G401.6 (cell line): Measurements from ENCODE around the gene ATOH8.

Source experiments
- FAIRE-seq: peaks from 2 replicates; lab custom pipeline; 2012; peaks lifted over from hg19 to GRCh38; lab: Jason Lieb, UNC

ATOH8 gene

DNA sequence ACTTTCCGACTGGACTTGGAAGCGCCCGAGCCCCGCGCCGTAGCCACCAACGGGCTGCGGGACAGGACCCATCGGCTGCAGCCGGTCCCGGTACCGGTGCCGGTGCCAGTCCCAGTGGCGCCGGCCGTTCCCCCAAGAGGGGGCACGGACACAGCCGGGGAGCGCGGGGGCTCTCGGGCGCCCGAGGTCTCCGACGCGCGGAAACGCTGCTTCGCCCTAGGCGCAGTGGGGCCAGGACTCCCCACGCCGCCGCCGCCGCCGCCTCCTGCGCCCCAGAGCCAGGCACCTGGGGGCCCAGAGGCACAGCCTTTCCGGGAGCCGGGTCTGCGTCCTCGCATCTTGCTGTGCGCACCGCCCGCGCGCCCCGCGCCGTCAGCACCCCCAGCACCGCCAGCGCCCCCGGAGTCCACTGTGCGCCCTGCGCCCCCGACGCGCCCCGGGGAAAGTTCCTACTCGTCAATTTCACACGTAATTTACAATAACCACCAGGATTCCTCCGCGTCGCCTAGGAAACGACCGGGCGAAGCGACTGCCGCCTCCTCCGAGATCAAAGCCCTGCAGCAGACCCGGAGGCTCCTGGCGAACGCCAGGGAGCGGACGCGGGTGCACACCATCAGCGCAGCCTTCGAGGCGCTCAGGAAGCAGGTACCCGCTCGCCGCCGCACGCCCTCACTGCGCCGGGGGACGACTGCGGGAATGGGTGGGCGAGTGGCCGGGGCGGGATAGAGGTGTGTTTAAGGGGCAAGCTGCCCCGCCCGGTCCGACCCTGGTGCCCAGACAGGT, 713 bp downstream of the ATOH8 start:
- FAIRE-seq = no peak

DNA sequence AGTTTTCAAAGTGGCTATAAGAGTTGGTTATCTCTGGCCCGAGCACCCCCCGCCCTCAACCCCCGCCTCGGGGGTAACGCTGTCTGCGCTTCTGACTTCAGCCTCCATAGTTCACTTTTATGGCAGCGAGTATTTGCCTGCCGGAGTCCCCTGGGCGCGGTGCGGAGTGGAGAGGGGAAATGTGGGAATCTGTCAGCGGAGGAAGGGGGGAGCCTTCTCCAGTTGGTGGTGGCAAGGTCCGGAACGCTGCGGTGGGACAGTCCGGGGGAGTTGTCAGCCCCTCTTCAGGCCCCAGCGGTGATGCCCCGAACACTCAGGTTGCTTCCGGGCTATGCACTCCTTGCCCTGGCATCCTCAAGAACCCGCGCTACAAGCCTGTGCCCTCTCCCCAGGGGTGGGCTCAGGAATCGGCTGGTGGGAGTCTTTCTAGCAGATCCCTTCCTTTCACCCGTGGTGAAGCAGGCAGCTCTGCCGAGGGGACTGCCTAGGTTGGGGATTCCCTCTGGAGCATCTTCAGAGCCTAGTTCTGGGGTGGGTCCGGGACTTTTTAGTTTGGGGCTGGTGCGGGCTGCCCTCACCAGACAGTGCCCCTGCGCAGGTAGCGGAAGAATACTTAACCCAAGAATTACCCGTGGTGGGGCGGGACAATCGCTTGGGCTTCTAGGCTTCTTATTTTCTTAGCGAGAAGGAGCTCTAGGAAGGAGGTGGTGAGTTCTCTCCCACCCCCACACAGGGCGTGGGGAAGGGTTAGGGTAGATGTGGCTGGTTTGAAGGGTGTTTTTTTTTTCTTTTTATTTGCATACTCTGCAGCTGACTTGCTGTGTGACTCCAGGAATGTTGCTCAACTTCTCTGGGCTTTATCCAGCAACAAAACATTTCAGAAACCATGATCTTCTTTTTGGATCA, 1.6 kb downstream of the ATOH8 start:
- no peak for FAIRE-seq

DNA sequence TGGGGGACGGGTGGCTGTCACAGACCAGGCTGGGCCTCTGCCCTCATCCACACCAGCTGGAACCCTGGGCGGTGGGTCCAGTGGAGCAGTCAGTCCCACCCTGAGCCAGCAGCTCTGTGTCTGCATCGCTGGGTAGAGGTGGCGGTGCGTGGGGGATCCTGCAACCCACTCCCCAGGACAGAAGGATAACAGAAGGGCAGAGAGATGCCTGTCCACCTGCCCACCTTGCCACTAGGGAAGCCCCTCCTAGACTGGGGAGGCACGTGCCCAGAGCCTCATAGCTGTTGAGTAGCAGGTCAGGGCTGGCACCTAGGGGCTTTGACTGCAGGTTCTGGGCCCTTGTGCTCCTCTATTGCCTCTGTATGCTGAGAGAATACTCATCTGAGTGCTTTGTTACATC, 2.4 kb downstream of the ATOH8 start:
- FAIRE-seq = no peak

DNA sequence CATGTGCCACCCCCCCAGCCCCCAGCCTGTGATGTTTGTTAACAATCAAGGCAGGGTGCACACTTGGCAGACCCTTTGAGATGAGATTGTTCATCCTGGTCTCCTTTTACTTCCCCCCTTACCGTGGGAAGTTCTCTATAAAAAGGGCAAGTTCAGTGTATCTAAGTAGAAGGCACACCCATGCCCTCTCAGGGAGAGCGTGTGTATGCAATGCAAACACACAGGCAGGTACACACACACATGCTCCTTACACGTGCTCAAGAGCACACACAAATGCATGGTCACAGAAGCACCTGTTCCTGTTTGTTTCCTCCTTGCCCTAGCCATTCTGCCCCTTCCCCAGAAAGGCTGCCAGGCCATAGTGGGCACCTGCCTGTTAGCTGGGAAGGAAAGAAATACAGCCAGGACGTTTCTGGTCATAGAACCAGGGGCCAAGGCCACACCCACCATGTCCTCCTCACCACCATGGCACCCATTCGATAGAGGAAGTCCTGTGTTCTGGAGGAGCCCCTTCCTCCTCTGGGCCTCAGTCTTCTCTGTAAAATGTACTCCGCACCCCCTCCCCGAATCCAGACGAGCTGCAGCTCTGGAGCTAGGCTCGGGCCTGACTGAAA, 3.1 kb downstream of the ATOH8 start:
- FAIRE-seq = no peak

DNA sequence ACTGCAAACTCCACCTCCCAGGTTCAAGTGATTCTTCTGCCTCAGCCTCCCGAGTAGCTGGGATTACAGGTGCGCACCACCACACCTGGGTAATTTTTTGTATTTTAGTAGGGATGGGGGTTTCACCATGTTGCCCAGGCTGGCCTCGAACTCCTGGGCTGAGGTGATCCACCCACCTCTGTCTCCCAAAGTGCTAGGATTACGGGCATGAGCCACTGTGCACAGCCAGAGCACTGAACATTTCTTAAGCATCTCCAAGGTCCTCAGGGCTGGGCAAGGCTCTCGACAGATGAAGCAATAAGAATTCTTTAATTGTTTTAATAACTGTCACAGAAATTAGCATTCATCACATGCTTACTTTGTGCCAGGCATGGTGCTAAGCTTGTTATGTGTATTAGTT, 4.1 kb downstream of the ATOH8 start:
- FAIRE-seq = no peak

DNA sequence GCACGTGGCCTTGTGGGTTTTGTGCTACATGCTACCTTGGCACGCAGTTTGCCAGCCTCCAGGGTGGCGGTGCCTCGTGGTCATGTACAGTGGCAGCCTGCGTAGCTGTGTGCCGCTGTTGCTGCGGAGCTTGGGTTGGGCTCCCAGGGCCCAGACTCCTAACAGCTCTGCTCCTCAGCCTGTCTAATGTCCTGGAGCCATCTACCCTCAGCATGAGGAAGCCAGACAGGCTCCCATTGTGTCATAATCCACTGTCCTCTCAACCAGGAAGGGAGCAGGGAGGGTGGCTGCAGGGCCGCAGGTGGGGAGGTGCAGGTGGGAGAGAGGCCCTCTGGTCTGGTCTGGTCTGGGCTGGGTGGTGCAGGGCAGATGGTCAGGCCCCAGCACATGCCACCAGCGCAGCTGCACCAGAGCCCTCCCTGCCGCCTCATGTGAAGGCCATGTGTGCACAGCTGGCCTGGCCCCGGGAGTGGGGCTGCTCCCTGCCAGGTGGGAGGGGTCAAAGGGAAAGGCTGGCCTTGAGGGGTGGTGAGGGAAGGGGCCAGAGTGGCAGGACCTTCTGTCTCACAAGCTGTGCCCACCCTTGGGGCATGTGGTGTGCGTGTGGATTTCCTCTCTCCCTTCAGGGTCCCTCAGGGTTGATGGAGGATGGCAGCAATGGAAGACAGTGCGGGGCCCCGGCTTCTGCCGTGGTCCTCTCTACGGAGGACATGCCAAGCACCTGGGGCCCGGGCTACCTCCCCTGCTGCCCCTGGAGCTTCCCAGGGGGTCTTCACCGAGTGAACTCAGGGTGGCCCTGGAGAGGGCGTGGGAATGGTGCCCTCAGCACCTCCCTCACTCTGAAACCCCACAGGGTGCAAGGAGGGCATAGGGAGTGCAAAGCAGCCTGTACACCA, 4.8 kb downstream of the ATOH8 start:
- no peak for FAIRE-seq

DNA sequence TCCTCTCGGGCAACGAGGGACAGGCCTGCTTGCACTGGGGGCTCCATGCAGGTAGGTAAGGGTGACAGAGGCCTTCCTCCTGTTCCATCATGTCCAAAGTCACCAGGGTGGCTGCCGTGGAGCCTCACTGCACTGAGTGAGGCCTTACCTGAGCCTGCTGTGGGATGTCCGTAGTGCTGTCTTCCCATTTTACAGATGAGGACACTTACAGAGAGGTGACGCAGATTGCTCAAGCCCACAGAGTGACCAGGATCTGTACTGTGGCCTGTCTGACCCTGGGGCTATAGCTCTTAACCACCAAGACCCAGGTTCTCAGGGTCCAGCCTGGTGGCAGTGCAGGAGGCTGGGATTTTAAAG, 5.4 kb downstream of the ATOH8 start:
- FAIRE-seq = no peak

DNA sequence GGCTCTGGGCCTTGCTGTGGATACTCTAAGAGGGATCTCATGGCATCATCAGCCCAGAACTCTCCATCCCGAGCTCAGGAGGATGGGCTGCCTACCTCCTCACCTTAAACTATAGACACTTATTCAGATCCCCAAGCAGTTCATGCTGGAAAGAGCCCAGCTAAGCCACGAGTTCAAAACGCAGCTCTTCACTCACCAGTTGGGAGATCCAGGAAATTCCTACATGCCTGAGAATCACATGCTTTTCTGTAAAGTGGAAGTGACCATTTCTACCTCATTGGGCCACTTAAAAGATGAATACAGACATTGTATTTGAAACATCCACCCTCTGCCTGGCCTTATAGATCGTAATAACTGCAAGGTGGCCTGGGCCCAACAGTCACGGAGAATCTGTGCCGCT, 6.6 kb downstream of the ATOH8 start:
- FAIRE-seq = no peak

DNA sequence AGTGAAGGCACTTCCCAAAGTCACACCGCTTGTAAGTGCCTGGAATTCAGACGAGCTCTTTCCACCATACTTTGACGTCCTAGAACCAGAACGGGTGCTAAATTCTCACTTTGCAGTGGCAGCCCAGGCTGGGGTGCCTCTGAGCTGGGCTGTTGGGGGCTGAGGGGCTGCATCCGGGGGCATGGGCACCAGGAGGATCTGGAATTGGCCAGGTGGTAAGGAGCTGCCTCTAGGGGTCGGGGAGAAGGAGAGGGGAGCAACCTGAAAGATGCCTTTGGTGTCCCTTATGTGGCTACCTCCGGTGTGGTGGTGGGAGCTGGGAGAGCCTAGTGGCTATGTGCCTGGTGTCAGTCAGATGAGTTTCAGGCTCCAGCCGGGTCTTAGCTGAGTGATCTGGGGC, 7.1 kb downstream of the ATOH8 start:
- FAIRE-seq = no peak

DNA sequence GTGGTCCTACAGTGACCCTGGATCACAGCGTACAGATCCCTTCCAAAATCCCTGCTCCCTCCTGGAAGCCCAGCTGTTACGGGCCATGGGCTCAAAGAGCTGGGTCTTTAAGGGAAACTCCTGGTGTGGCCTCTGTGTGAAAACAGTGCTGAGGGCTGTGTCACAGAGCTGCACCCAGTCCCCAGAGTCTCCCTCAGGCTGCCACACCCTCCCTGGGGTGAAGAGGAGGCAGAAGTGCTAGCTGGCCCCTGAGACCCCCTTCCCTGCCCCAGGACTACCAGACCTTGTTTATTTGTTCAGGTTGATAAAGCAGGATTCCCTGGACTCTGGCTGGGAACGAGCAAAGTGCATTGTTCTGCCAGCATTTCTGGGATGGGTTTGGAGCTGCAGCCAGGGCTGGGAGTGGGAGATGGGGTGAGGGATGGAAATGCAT, 7.7 kb downstream of the ATOH8 start:
- no peak for FAIRE-seq

DNA sequence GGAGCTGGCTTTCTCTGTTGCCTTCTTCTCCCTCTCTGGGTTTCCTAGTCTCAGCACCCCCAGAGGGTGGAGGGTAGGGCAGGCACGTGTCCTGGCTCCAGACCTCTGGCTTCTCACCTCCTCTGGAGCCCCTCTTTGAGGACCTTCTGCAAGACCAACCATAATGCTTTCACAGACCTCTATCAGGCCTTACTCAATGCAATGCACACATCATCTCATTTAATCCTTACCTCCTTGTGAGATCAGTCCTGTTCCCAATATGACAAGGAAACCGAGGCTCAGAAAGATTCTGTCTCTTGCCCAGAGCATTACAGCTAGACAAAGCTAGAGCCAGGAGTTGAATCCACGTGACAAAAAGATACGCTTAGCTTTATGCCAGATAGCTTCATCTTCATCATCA, 8.2 kb downstream of the ATOH8 start:
- no peak for FAIRE-seq

DNA sequence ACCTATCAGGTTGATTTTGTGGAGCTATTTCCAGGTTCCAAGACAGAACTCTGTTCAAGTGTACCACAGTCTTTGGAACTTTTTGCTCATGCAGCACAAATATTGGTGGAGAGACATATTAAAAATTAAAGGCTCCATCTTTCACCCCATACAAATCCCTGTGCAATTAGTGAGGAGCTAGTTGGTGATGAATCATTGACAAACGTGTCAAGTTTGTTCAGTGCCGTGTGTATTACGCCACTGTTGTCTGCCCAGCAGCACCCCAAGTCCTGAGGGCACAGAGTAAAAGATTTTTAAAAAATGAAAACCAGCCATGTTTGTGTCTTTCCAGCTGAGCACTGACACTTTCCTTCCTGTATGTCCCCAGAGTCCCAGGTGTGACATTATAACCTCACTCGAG, 9.3 kb downstream of the ATOH8 start:
- no peak for FAIRE-seq

DNA sequence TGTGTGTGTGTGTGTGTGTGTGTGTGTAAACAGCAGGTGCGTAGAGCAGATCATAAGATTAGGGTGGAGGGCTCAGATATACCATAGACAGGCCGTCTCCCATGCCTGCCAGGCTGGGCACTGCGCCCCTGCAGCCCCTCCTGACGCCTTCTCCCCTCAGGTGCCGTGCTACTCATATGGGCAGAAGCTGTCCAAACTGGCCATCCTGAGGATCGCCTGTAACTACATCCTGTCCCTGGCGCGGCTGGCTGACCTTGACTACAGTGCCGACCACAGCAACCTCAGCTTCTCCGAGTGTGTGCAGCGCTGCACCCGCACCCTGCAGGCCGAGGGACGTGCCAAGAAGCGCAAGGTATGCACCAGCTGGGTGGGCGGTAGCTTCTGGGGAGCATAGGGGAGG, 10.0 kb downstream of the ATOH8 start:
- no peak for FAIRE-seq

DNA sequence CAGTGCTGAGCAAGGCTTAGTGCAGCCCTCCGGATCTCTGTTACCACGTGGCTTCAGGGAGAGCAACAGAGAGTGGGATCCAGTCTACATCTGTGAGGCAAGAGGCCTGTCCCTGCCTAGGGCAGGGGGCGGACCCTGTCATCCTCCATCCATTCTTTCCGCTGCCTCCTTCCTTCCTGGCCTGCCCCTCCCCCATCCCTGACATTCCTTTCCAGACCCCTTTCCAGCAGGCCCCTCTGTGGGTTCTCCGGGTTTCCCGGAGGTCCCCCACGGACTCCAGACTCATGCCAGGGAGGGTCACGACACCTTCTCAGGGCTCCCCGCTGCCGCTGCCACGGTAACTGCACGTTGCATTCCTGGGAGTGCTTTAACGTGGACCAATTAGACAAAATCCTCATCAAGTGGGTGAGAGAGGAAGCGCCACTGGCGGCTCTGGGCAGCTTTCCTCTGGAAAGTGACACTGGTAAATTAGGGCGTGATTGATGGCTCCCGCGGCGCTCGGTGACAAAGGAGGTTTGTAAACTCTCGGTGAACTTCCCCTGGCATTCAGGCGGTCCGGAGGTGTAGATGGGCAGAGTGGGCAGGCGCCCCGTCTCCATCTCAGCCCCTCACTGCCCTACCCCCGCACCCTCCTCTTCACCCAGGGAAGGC, 11.4 kb downstream of the ATOH8 start:
- FAIRE-seq = no peak

DNA sequence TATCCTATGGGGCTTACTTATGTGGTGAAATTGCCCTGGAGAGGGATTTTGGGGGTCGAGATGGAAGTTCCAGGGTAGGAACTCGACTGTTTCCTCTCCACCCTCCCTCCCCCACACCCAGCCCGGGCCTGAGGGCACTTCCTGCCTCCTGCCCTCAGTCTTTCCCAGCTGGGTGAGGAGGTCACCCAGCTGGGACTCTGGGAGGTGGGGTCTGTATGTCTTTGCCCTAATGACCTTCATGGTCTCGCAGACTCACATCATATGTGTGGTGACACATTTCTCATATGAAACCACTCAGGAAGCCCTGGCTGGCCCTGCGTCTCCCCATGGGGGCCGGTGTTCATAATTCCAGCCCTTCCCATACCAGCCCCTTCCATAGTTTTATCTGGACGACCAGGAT, 12.4 kb downstream of the ATOH8 start:
- no peak for FAIRE-seq

DNA sequence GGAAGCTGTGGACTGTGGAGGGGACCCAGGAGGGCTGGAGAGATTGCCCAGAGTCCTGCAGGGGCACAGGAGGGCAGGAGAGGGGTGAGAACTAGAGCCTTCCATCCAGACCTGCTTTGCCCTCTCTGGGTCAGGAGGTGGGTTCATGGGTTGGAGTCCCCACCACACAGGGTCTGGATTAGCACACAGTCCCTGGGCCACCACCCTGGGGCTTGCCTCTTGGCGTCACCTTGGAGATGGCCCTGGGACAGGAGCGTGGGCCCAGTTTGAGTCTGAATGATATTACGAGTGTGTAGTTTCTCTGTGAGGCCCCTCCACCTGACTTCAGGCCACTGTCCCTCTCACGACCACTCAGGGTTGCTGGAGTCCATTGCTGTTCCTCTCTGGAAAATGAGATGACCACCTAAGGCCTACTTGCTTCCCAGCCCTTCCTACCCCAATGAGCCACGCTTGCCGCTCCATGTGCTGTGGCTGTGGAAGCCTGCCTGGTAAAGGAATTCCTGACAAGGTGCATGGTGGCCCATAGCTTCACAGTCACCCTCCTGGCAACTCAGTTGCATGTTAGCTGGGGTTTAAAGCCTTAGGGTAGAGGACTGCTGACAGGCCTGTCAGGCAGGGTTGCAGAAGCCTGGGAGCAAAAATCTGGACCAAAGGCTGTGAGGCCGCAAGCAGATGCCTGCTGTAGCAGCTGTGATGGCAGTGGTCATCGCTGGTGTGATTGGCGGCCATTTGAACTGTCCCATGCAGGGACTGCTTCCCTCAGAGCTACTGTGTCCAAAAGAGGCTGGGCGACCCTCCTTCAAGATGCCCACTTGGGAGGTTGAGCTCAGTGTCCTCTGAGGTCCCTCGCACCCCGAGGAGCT, 14.2 kb downstream of the ATOH8 start:
- no peak for FAIRE-seq

DNA sequence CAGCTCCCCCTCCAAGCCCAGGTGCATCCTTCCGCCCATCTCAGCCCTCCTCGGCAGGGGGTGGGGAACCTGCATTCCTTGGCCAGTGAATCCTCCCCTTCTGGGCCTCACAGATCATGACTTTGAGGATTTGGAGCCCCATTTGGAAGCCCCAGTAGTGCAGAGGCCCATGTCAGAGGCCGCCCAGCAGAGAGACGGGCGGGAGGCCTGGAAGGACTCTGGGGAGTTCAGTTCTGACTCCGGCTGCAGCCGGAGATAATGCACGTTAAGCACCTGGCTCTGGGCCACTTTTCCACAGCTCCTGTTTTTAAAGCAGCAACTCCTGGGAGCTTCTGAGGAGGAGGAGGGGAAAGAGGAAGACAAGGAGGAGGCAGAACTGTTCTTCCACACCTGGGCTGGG, 14.9 kb downstream of the ATOH8 start:
- FAIRE-seq = no peak

DNA sequence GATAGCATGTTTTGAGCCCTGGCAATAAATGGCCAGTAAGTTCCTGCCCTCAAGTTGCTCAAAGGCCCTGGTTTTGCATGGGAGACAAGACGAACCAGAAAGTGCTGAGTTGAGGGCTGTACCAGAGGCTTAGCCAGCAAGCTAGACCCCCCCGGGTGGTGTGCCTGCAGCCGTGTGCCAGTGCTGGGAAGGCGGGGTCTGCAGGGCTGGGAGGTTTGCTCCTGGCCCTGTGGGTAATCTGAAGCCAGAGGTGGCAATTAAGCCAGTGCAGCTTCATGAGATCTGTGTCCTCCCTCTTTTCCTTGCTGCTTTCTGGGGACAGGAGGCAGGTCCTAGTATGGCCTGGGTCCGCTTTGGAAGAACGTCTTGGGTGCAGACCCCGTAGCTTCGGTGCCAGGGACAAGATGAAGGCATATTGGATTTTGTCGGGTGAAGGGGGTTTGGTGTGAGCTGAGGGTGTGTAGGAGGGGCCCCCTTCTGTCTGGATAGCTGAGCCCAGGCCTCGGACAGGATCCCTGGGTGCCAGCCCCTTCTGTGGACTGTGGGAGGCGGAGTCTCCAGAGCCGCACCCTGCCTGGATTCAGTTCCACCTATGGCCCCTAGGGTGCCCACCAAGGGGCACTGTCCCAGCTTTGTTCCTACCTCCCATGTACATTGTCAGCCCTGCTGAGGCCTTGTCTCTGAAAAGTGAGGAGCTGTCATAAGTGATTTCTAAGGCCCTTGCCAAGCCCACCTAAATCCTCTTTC, 15.6 kb downstream of the ATOH8 start:
- FAIRE-seq = no peak

DNA sequence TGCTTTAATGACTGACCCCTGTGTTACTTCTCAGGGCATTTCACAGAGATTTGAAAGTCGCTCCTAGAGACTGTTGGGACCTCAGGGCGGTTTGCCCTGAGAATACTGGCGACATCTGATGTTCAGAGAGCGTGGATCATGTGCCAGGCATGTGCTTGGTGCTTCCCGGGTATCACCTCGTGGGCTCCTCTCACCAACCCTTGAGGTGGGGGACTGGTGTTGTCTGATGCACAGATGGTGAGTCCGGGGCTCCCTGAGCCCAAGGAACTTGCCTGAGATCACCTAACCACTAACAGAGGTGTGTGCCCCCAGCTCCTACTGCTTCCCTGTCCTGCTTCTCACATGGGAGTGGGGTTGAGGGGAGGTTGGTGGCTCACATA, 16.2 kb downstream of the ATOH8 start:
- FAIRE-seq = no peak

DNA sequence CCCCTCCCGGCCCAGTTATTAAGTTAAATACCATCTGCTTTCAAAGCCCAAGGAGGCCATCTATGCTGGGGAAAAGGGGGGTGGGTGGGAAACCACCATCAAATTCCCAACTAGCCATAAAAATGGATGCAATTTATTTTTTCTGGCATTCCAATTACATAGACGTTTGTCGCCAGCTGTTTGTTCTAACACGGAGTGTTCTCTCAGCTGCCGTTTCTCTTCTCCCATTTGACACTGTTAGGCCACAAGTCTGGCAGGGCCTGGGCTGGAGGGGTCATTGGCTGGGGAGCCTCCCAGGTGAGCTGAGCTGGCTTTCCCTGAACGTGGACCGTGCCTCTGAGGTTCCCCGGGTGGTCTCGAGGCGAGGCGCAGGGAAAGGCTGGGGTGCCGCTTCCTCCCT, 16.6 kb downstream of the ATOH8 start:
- no peak for FAIRE-seq
